Endodermal cell (in vitro differentiated cells): Measurements from ENCODE around the gene GOLT1A. TPM values are rescaled to one million over a fixed set of nuclear protein-coding genes. Genes with fewer than 3 reads are reported as not detected.

Source experiments
- DNase-seq: peaks from one replicate; pipeline ENCODE4 v3.0.0-alpha.2; 2017
- H3K27ac ChIP-seq: 2 replicates; pipeline ENCODE4 v1.5.1; 2013; ENCODE audit warnings: mild to moderate bottlenecking, low read depth, low read length, moderate library complexity
- H3K27me3 ChIP-seq: 2 replicates; pipeline ENCODE4 v1.6.1; 2013; ENCODE audit warnings: mild to moderate bottlenecking, low read length, moderate library complexity; ENCODE audit not compliant: insufficient read depth, control insufficient read depth, poor library complexity, severe bottlenecking
- H3K36me3 ChIP-seq: 2 replicates; pipeline ENCODE4 v1.7.0; 2013; ENCODE audit warnings: mild to moderate bottlenecking, low read length, moderate library complexity; ENCODE audit not compliant: control insufficient read depth, insufficient read depth
- H3K4me1 ChIP-seq: one replicate; pipeline ENCODE4 v1.7.0; 2013; ENCODE audit warnings: low read length; ENCODE audit not compliant: control insufficient read depth, insufficient read depth
- H3K4me3 ChIP-seq: 2 replicates; pipeline ENCODE4 v1.5.1; 2013; ENCODE audit warnings: mild to moderate bottlenecking, low read length, moderate library complexity
- H3K9ac ChIP-seq: 2 replicates; pipeline ENCODE4 v1.6.1; 2013; ENCODE audit warnings: mild to moderate bottlenecking, low read length, moderate library complexity; ENCODE audit not compliant: poor library complexity, severe bottlenecking; ENCODE audit errors: extremely low read depth
- H3K9me3 ChIP-seq: 2 replicates; pipeline ENCODE4 v1.6.1; 2013; ENCODE audit warnings: mild to moderate bottlenecking, low read length, moderate library complexity; ENCODE audit not compliant: control insufficient read depth
- H3K27ac Mint-ChIP-seq: 2 replicates; pipeline ENCODE4 v1.8.0; 2020; ENCODE audit warnings: mixed read lengths
- H3K27me3 Mint-ChIP-seq: 2 replicates; pipeline ENCODE4 v1.8.0; 2021; ENCODE audit warnings: mild to moderate bottlenecking, mixed read lengths; ENCODE audit not compliant: insufficient read depth
- H3K36me3 Mint-ChIP-seq: 2 replicates; pipeline ENCODE4 v1.8.0; 2020; ENCODE audit warnings: low read depth, mixed read lengths
- H3K4me1 Mint-ChIP-seq: 2 replicates; pipeline ENCODE4 v1.8.0; 2020; ENCODE audit warnings: mixed read lengths
- H3K4me3 Mint-ChIP-seq: 2 replicates; pipeline ENCODE4 v1.8.0; 2020; ENCODE audit warnings: mild to moderate bottlenecking, moderate library complexity, mixed read lengths
- H3K9me3 Mint-ChIP-seq: 2 replicates; pipeline ENCODE4 v1.8.0; 2020; ENCODE audit warnings: mild to moderate bottlenecking, mixed read lengths
- CTCF ChIP-seq: fragments of 200-600 bp; sonication (generic); conservative IDR thresholded peaks from 2 replicates; pipeline ENCODE4 v1.5.0; 2021; ENCODE audit warnings: antibody characterized with exemption, mild to moderate bottlenecking
- WGBS, 2 experiments: methylation state at CpG; one replicate each; pipeline versions ENCODE4 v1.1.5 to v1.1.7; 2013; ENCODE audit warnings: missing lambda C conversion rate in 2 of 2, mixed read lengths in 1 of 2; ENCODE audit not compliant: insufficient coverage in 1 of 2, insufficient read length in 1 of 2; 5-methylcytosine and 5-hydroxymethylcytosine counted together
- total RNA-seq, 2 donors: library from RNA; stranded (reverse); fragmentation: NEBNext Ultra II Directional in 1 of 2; extraction: Animal tissue kit (Norgen Biotek cat#: 25700) in 1 of 2; gene quantifications; 2 replicates in 1 of 2; 3 replicates in 1 of 2; pipeline ENCODE4 v1.2.1, GENCODE V29; 2021

Gene GOLT1A
- total RNA-seq, 2 donors from 2014 or later, result 1.8 to 6.2 TPM

GRCh38 chr1:204186597-204186996, 27.2 kb downstream of the GOLT1A start:
- Mint-ChIP-seq H3K27ac (no peak overlapping the region), H3K4me3 (no peak overlapping the region), H3K9me3 (no peaks in the 10 kb centered on the region), H3K27me3 (peaks cover 49% of the 10 kb centered on the region), H3K4me1 (no peaks in the 10 kb centered on the region), H3K36me3 (no peaks in the 10 kb centered on the region)
- Histone ChIP-seq H3K4me3 (no peak overlapping the region), H3K4me1 (no peaks in the 10 kb centered on the region), H3K27me3 (peaks cover 48% of the 10 kb centered on the region), H3K36me3 (no peaks in the 10 kb centered on the region), H3K9ac (no peak overlapping the region), H3K9me3 (no peaks in the 10 kb centered on the region), H3K27ac (no peak overlapping the region)
- no peak for TF ChIP-seq CTCF
- no peak for DNase-seq
- WGBS, 2 experiments, result 92 to 95% methylated on average over 10 of the region's 10 CpGs

GRCh38 chr1:204181116-204181515, 32.7 kb downstream of the GOLT1A start:
- no peak for DNase-seq
- Mint-ChIP-seq H3K36me3 (no peaks in the 10 kb centered on the region), H3K27ac (no peak overlapping the region), H3K4me3 (no peak overlapping the region), H3K27me3 (peaks cover 13% of the 10 kb centered on the region), H3K9me3 (peaks cover 18% of the 10 kb centered on the region), H3K4me1 (no peaks in the 10 kb centered on the region)
- Histone ChIP-seq H3K27me3 (peaks cover 31% of the 10 kb centered on the region), H3K4me1 (no peaks in the 10 kb centered on the region), H3K4me3 (no peak overlapping the region), H3K9ac (no peak overlapping the region), H3K9me3 (peaks cover 9% of the 10 kb centered on the region), H3K36me3 (no peaks in the 10 kb centered on the region), H3K27ac (no peak overlapping the region)
- no peak for TF ChIP-seq CTCF
- 75% methylated on average over 1 of the region's 1 CpG; no CpG with 5 or more reads in 1 of the 2 experiments for WGBS, 2 experiments

GRCh38 chr1:204180133-204180532, 33.7 kb downstream of the GOLT1A start:
- H3K27me3 ChIP-seq, result peaks cover 40% of the 10 kb centered on the region
- TF ChIP-seq CTCF, result no peak
- peaks cover 9% of the 10 kb centered on the region for H3K9me3 ChIP-seq
- H3K9me3 Mint-ChIP-seq, result peaks cover 18% of the 10 kb centered on the region
- H3K27ac Mint-ChIP-seq, result no peak overlapping the region
- H3K4me1 Mint-ChIP-seq, result no peaks in the 10 kb centered on the region
- no peak for DNase-seq
- no peaks in the 10 kb centered on the region for H3K36me3 ChIP-seq
- no peak overlapping the region for H3K4me3 ChIP-seq
- H3K36me3 Mint-ChIP-seq, result no peaks in the 10 kb centered on the region
- H3K4me3 Mint-ChIP-seq, result no peak overlapping the region
- H3K27ac ChIP-seq, result no peak overlapping the region
- H3K9ac ChIP-seq, result no peak overlapping the region
- H3K4me1 ChIP-seq, result no peaks in the 10 kb centered on the region
- H3K27me3 Mint-ChIP-seq, result peaks cover 13% of the 10 kb centered on the region
- WGBS, 2 experiments, result 64 to 80% methylated on average over 4 to 6 of the region's 6 CpGs
